Head of caudate nucleus (tissue), 42 donors: ENCODE measurements around the gene TCIRG1.

ENCODE experiments used
- DNase-seq, 42 donors: peaks; one replicate each; pipeline versions ENCODE4 v3.0.0 to v3.0.0-alpha.2; 2020 to 2021; ENCODE audit warnings: mixed read lengths in 7 of 42
- intact Hi-C: fragments of 100-400 bp; cut with DNase I; formaldehyde crosslinking; loops from one replicate; pipeline ENCODE4 v1.15.0; 2022

Gene TCIRG1

DNA sequence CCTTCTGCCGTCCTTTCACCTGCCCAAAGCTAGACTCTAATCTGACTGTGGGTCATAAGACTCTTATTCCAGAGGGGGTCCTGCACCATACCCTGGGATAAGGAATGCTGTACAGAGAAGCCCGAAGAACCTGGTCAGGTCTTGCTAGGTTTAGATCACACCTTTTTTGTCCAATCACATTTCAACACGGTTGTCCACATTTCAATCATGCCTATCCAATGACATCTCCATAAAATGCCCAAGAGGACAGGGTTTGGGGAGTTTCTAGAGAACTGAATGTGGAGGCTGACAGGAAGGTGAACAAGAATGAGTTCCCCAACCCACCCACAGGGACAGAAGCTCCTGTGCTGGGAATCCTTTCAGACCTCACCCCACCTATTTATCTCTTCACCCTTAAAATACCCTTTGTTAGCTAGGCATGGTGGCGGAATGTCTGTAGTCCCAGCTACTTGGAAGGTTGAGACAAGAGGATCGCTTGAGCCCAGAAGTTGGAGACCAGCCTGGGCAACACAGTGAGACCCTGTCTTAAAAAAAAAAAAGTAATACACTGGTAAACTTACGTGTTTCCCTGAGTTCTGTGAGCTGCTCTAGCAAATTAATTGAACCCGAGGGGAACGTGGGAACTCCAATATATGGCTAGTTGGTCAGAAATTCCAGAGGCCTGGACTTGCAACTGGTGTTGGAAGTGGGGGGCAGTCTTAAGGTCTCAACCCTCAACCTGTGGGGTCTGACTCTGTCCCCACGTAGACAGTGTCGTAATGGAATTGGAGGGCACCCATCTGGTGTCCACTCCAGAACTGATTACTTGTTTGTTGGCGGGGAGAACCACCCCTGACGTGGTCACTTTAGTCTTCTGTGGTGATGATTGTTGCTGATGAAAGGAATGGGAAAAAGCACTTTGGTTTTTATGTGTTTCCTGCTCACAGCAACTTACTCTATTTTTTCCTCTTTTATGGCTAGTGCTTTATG, 17.8 kb downstream of the TCIRG1 start:
- no peak for DNase-seq
- intact Hi-C loops = no loop called here

- no peak for DNase-seq
- intact Hi-C loops = no loop called here
Observed at GRCh38 chr11:68057807-68058206, 19.0 kb downstream of the TCIRG1 start.

DNA sequence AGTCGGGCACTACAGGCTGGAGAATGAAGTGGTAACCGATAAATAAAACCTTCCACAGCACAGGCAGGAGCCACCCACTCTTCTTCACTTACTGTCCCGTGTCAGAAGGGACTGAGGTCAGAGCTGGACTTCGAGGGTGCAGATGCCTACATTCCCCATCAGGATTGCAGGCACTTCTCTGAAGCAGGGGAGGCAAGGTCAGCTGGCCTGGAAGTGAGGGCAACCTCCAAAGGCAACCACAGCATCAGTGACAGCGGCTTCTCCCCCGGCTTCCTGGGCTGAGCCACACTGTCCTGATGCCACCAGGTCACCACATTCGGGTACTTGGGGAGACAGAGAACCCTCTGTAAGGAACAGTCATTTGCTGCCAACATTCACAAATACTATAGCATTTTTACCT, 22.7 kb downstream of the TCIRG1 start:
- intact Hi-C loops = no loop called here
- DNase-seq = no peak

DNA sequence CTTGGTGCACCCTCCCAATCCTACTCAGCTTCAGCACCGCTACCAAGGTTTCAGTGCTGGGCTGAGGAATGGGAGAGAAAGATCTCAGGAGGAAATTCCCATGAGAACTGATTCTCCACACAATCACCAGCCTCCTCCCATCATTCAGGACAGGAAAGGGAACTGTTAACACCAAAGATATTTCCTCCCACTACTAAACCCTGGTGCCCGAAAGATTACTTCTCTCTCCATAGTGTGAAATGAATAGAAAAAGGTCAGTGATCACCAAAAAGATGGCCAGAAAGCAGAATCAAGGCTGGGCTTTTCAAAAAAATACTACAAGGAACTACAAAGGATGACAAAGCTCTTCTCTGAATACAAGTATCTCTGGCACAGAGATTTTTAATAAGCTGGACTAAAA, 26.1 kb downstream of the TCIRG1 start:
- intact Hi-C loops = no loop called here
- no peak for DNase-seq

- DNase-seq = no peak
- intact Hi-C loops = no loop called here
Observed at GRCh38 chr11:68065841-68066240, 27.0 kb downstream of the TCIRG1 start.

GRCh38 chr11:68066742-68067141, 27.9 kb downstream of the TCIRG1 start:
- peak in 25 of 42 donors; percentile 28 to 79 (median 51) for DNase-seq
- intact Hi-C loops = no loop called here

DNA sequence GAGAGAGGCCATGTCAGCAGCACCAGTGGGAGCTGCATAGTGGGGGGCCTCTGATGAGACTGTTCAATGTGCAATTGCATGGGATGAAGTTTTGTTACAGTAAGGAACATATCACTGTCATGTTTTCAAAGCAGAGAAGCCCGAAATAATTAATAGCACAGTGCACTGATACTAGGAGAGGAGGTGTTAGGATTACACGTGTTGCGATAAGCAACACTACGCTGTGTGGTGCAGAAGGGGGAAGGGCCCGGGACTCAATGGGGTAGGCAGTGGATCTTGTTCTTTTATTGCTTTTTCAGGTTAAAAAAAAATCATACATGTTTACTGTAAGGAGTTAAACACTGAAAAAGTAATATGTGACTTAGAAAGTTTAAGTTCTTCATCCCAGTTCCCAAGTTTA, 29.2 kb downstream of the TCIRG1 start:
- no peak for DNase-seq
- intact Hi-C loops = no loop called here

DNA sequence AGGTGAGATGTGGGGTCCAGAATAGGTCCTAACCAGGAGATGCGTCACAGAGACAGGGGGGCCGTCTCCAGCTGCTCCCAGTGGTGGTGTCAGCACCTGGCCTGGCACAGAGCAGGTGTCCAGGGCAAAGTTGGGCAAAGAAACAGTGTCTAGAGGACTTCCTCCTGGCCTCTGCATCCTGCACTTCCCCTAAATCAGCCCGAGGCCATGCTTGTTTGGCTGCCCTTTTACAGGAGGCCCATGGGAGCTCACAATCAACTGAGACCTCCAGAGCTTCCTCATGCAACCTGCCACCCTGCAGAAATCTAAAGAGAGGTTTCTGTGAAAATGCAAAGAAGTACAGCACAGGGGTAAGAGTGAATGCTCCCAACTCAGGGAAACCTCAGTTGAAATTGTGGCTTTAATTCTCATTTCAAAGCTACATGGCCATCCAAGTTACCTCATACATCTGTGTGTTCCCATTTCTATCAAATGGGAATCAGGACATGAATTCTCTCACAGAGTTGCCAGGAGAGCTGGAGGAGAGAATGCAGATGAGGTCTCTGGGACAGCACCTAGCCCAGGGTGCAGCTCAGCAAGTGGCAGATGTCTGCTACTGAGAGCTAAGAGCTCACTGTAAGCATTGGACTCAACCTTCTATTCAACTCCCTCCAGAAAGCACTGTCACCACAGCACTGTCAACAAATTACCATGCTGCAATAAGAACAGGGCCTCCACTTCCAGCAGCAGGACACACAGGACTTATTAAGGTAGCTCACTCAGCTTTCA, 32.6 kb downstream of the TCIRG1 start:
- peak in 1 of 42 donors; percentile 36 for DNase-seq
- intact Hi-C loops = no loop called here

DNA sequence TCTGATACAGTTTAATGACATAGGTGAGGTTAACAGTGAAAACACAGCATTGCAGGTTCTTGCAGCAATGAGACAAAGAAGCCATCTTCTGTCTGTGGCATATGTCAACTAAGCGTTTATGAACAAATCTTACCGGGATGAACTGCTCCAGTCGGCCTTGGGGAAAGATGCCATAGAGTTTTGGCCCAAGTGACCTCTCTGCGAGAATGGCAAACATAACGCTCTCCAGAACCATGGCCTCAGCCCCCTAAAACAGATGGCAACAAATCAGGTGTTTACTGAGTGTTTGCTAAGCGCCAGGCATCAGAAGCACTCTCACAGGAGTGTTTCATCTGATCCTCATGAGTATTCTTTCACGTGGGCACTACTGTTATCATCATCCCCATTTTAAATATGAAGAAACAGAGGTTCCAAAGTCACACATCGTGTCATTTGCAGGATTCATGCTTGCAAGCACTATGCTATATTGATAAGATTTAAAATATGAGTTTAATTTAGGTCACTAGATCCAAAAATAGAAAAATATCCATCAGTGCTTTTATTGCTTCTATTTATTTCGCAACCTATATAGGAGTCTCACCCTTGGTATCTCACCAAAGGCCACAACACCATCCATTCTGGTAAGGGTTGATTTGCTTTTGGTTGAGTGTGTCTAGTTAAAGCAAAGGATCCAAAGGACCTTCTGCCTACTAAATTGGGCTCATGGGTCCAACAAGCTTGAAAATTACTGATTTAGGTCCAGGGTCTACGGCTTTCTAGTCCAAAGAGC, 35.9 kb downstream of the TCIRG1 start:
- intact Hi-C loops = no loop called here

DNA sequence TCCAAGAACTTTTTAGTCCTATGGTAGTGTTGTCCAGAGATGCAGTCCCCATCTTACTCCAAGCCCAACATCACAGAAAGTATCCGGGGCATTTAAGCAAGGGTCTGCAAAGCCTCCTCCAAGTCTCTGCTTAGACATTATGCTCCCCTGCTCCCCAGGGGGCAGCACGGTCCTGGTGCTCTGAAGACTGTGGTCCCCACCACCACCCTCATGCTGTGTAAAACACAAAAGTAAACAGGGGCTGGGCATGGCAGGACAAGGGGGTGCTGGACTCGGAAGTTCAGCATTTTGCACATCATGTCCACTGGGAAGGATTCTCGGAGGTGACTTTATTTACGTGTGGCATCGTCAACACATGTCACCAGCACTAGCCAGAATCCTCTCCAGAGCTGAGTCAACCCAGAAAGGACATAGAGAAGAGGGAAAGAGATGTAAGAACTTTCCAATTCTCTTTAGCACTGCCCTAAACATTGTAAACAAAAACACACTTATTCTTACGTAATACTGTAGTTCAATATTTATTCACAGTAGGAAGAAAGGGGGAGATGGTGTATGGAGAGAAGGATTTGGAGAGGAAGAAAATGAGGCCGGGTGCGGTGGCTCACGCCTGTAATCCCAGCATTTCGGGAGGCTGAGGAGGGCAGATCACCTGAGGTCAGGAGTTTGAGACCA, 37.7 kb downstream of the TCIRG1 start:
- intact Hi-C loops = no loop called here
- DNase-seq = peak in 6 of 42 donors; percentile 17 to 65 (median 40)

More for the DNA sequence above, 35.9 kb downstream of the TCIRG1 start:
- DNase-seq = peak in 1 of 42 donors; percentile 16

DNA sequence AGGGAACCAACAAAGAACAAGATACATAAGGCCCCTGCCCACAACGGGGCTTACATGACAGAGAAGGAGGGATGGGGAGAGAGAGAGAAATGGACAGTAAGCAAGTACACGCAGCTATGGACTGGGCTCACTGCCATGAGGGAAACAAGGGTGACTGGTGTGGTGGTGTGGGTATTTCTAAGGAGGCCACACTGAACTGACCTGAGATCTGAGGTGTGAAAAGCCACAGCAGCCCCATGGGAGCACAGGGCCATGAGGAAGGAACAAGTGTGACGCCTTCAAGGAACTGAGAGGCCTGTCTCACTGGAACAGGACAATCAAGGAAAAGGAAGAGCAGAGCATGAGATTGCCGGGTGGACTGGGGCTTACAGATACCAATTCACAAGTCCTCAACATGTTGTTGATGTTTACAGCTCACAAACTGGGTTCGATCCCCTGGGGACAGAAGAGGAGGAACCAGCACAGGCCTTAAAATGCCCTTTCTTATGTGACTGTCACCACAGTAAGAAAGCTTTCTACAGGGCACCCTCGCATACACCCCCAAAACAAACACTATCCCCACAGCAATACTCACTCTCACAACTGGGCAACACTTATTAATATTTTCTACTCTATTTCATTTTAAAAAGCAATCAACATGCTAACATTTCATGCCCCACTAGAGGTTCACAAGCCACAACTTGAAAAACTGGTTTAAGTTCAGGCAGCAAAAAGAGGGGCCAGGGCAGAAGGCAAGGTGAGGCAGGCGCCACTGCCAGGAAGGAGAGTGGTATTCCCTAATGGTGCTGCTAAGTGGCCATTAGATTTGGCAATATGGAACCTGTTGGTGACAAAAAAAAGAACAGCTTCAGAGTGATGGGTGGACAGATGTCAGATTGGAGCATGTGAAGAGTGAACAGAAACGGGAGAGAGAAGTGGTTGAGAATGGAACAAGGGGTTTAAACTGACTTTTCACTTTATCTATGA, 39.1 kb downstream of the TCIRG1 start:
- peak in 4 of 42 donors; percentile 35 to 56 (median 37) for DNase-seq
- intact Hi-C loops = no loop called here

GRCh38 chr11:68080860-68081259, 42.0 kb downstream of the TCIRG1 start:
- intact Hi-C loops = no loop called here
- peak in 1 of 42 donors; percentile 15 for DNase-seq

DNA sequence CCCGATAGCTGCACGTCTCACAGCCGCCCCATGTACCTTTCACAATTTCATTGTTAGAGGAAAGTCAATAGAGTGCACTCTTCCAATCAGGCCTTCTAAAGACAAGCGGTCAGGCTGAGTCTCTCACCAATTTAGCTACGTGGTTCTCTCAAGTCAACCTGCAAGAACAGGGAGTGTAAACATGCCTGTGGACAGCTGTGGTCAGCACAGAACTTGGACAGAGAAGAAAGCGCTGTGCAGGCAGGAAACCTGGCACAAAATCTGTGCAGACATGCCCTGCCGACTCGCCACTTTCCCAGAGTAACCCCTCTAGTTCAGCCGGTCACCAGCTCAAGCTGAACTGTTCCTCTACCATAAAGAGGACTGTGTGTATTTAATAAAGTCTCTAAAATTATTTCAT, 42.9 kb downstream of the TCIRG1 start:
- peak in 1 of 42 donors; percentile 36 for DNase-seq
- intact Hi-C loops = no loop called here

- DNase-seq = no peak
- intact Hi-C loops = no loop called here
Observed at GRCh38 chr11:68082481-68082880, 43.7 kb downstream of the TCIRG1 start.

- intact Hi-C loops = no loop called here
- DNase-seq = peak in 1 of 42 donors; percentile 4
Observed at GRCh38 chr11:68083517-68083916, 44.7 kb downstream of the TCIRG1 start.

- intact Hi-C loops = no loop called here
- peak in 1 of 42 donors; percentile 33 for DNase-seq
Observed at GRCh38 chr11:68089679-68090078, 50.9 kb downstream of the TCIRG1 start.

DNA sequence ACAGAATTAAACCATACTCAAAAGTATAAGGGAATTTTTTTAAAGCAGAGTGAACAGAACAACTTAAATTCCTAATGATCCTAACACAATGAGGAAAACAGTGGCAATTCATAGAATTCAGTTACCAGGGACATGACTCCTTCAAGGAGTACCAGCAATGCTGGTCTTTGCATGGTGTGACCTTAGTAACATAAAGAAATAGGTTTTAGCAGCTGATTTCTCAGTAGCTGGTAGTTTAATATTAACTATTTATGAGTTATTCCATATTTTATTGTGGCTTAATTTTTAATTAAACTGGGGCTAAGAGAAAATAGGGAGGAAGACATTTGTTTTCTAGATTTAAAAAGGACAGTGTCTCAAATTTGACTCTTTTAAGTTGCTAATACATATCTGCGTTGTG, 51.5 kb downstream of the TCIRG1 start:
- intact Hi-C loops = no loop called here
- DNase-seq = peak in 1 of 42 donors; percentile 5

- intact Hi-C loops = no loop called here
- DNase-seq = peak in 34 of 42 donors; percentile 33 to 89 (median 66)
Observed at GRCh38 chr11:68090706-68091105, 51.9 kb downstream of the TCIRG1 start.
